ENCODE results near the gene ARHGAP25. TPM values are rescaled to one million over a fixed set of nuclear protein-coding genes. Genes with fewer than 3 reads are reported as not detected.

Gene ARHGAP25
- total RNA-seq, 4 donors from 2014 or later: 4.0 to 11.7 (median 6.9) TPM

DNA sequence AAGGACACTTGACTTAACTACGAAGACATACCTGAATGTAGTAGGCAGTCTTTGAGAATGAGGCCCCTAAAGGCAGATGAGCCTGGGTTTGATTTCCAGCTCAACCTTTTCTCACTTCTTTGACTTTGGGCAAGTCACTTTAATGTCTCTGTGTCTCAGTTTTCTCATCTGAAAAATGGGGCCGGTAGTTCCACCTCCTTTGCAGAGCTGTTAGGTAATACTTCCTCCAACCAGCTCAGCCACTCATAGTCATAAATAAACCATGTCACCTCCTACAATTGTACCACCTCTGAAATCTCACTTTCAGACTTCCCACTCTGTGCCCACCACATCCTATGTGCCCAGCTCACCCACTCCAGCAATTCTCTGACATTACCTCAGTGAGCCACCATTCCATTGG lies 10.4 kb downstream of the ARHGAP25 start:
- no peaks in the 10 kb centered on the region for H3K36me3 ChIP-seq
- WGBS, 2 donors: 81 to 83% methylated on average over 2 of the region's 2 CpGs

GRCh38 chr2:68746408-68746807 lies 11.8 kb downstream of the ARHGAP25 start:
- DNase-seq: no peak
- TF ChIP-seq, protein P1, sequence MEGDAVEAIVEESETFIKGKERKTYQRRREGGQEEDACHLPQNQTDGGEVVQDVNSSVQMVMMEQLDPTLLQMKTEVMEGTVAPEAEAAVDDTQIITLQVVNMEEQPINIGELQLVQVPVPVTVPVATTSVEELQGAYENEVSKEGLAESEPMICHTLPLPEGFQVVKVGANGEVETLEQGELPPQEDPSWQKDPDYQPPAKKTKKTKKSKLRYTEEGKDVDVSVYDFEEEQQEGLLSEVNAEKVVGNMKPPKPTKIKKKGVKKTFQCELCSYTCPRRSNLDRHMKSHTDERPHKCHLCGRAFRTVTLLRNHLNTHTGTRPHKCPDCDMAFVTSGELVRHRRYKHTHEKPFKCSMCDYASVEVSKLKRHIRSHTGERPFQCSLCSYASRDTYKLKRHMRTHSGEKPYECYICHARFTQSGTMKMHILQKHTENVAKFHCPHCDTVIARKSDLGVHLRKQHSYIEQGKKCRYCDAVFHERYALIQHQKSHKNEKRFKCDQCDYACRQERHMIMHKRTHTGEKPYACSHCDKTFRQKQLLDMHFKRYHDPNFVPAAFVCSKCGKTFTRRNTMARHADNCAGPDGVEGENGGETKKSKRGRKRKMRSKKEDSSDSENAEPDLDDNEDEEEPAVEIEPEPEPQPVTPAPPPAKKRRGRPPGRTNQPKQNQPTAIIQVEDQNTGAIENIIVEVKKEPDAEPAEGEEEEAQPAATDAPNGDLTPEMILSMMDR (IDR thresholded peaks at IDR 0.05): no peak
- TF ChIP-seq POLR2A (IDR thresholded peaks at IDR 0.05): no peak
- H3K27ac ChIP-seq: no peak overlapping the region
- H3K4me1 ChIP-seq: no peaks in the 10 kb centered on the region
- no peaks in the 10 kb centered on the region for H3K9me3 ChIP-seq
- H3K4me3 ChIP-seq (replicated peaks in 1 of 3): no peak overlapping the region
- no peaks in the 10 kb centered on the region for H3K27me3 ChIP-seq
- H3K36me3 ChIP-seq: no peaks in the 10 kb centered on the region
- WGBS, 2 donors: 96 to 97% methylated on average over 11 of the region's 11 CpGs
- intact Hi-C loops (cut with DNase I): loop anchor here (5.0 kb wide), 1 partner anchor 91 kb away; no protein-coding TSS in a partner anchor

More for the DNA sequence above, 10.4 kb downstream of the ARHGAP25 start:
- no peaks in the 10 kb centered on the region for H3K9me3 ChIP-seq
- intact Hi-C loops (cut with DNase I): loop anchor here (5.0 kb wide), 1 partner anchor 92 kb away; no protein-coding TSS in a partner anchor
- H3K4me3 ChIP-seq (replicated peaks in 1 of 3): no peak overlapping the region
- TF ChIP-seq, protein P1 (IDR thresholded peaks at IDR 0.05): no peak
- TF ChIP-seq POLR2A (IDR thresholded peaks at IDR 0.05): no peak
- no peak overlapping the region for H3K27ac ChIP-seq
- H3K27me3 ChIP-seq: no peaks in the 10 kb centered on the region
- H3K4me1 ChIP-seq: no peaks in the 10 kb centered on the region
- no peak for DNase-seq

DNA sequence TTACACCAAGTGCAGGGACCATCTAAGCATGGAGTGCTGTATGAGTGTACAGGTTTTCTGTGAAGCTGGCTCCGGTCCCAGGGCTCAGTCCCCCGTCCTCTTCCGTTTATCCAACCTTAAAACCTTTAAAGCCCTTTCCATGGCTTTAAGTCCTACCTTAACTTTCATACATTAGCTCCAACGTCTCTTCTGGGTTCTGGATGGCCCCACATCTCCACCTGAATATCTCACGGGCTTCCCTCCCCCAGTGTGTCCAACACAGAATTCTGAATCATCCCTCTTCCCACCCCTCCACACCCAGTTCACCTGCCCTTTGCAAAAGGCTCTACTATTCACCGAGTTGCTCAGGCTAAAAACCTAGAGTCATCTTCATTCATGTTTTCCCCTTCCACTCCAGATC lies 12.8 kb downstream of the ARHGAP25 start:
- H3K27me3 ChIP-seq: no peaks in the 10 kb centered on the region
- H3K4me1 ChIP-seq: no peaks in the 10 kb centered on the region
- H3K4me3 ChIP-seq (replicated peaks in 1 of 3): no peak overlapping the region
- WGBS, 2 donors: 83 to 87% methylated on average over 6 of the region's 6 CpGs
- H3K27ac ChIP-seq: no peak overlapping the region
- no peak for TF ChIP-seq POLR2A (IDR thresholded peaks at IDR 0.05)
- intact Hi-C loops (cut with DNase I): loop anchor here (5.0 kb wide), 1 partner anchor 90 kb away; no protein-coding TSS in a partner anchor
- H3K36me3 ChIP-seq: no peaks in the 10 kb centered on the region
- H3K9me3 ChIP-seq: no peaks in the 10 kb centered on the region
- no peak for DNase-seq

- no peaks in the 10 kb centered on the region for H3K9me3 ChIP-seq
- intact Hi-C loops (cut with DNase I): loop anchor here (5.0 kb wide), 1 partner anchor 89 kb away; no protein-coding TSS in a partner anchor
- H3K27ac ChIP-seq: no peak overlapping the region
- 55 to 60% methylated on average over 2 of the region's 2 CpGs for WGBS, 2 donors
- H3K4me1 ChIP-seq: no peaks in the 10 kb centered on the region
- DNase-seq: no peak
- H3K27me3 ChIP-seq: no peaks in the 10 kb centered on the region
- TF ChIP-seq, protein P1 (IDR thresholded peaks at IDR 0.05): no peak
- TF ChIP-seq POLR2A (IDR thresholded peaks at IDR 0.05): no peak
- H3K36me3 ChIP-seq: no peaks in the 10 kb centered on the region
- no peak overlapping the region for H3K4me3 ChIP-seq (replicated peaks in 1 of 3)
Observed at GRCh38 chr2:68747900-68748299, 13.3 kb downstream of the ARHGAP25 start.

GRCh38 chr2:68748568-68748967 lies 14.0 kb downstream of the ARHGAP25 start:
- TF ChIP-seq, protein P1 (IDR thresholded peaks at IDR 0.05): no peak
- no peak for TF ChIP-seq POLR2A (IDR thresholded peaks at IDR 0.05)
- no peaks in the 10 kb centered on the region for H3K4me1 ChIP-seq
- intact Hi-C loops (cut with DNase I): loop anchor here (5.0 kb wide), 1 partner anchor 89 kb away; no protein-coding TSS in a partner anchor
- H3K27me3 ChIP-seq: no peaks in the 10 kb centered on the region
- DNase-seq: no peak
- no peaks in the 10 kb centered on the region for H3K36me3 ChIP-seq
- H3K9me3 ChIP-seq: no peaks in the 10 kb centered on the region
- no peak overlapping the region for H3K27ac ChIP-seq
- WGBS, 2 donors: 93 to 95% methylated on average over 1 of the region's 1 CpG
- H3K4me3 ChIP-seq (replicated peaks in 1 of 3): no peak overlapping the region

All from thyroid gland (tissue), 4 donors.